H1 (cell line): ENCODE data around the gene GARIN3. TPM values are rescaled to one million over a fixed set of nuclear protein-coding genes. Genes with fewer than 3 reads are reported as not detected.

Experiments used
- CHD1 ChIP-seq: IDR thresholded peaks from 2 replicates; pipeline ENCODE4 v1.6.1; 2012; ENCODE audit warnings: low read depth, low read length, improper control_type of control experiment
- ZNF274 ChIP-seq: IDR thresholded peaks from 2 replicates; pipeline ENCODE4 v1.7.0; 2012; ENCODE audit warnings: low read length, borderline replicate concordance; ENCODE audit errors: extremely low read depth
- polyA plus RNA-seq, 7 experiments: library from polyadenylated mRNA; depleted of rRNA in 3 of 7; stranded (reverse) in 5 of 7; unstranded in 2 of 7; fragments of >200 nt in 5 of 7; fragments of 200-250 nt in 2 of 7; gene quantifications; 1 replicate in 5 of 7; 2 replicates in 1 of 7; 4 replicates in 1 of 7; pipeline versions ENCODE4 v1.2.1 to v1.2.3, GENCODE V29; 2011 to 2013; ENCODE audit warnings: missing spikeins in 2 of 7, mixed read lengths in 2 of 7
- total RNA-seq: library from RNA; stranded (reverse); fragmentation: NEBNext Ultra II Directional; extraction: Animal tissue kit (Norgen Biotek cat#: 25700); gene quantifications from 2 replicates; pipeline ENCODE4 v1.2.1, GENCODE V29; 2021

Gene GARIN3
- total and polyA plus RNA-seq, 2 of the 8 experiments (the other 6 are each of a cell fraction or from before 2014, with no cell fraction given), result not detected

GRCh38 chr5:157213527-157214243 lies 47.6 kb upstream of the GARIN3 start (continued):
- no peak for TF ChIP-seq ZNF274
- no peak for TF ChIP-seq CHD1
